ENCODE results near the gene S100A5.

The S100A5 gene

GRCh38 chr1:153553830-153554541 lies 13.3 kb upstream of the S100A5 start:
- peaks cover 13% of the 10 kb centered on the region for H3K27me3 ChIP-seq (ENCODE audit: control insufficient read depth, low read length)
- no peak overlapping the region for H3K27ac ChIP-seq (ENCODE audit: low read depth, low read length)
- H3F3A ChIP-seq (ENCODE audit: control insufficient read depth, insufficient read depth), result no peaks in the 10 kb centered on the region
- no peaks in the 10 kb centered on the region for H3K36me3 ChIP-seq (ENCODE audit: control insufficient read depth, low read length)
- H3K9me2 ChIP-seq (replicated peaks; ENCODE audit: control insufficient read depth, low read length), result no peaks in the 10 kb centered on the region
- H3K4me2 ChIP-seq (ENCODE audit: low read length), result no peak overlapping the region
- H3K4me1 ChIP-seq (ENCODE audit: control insufficient read depth, low read length), result no peaks in the 10 kb centered on the region
- TF ChIP-seq EZH2phosphoT487 (IDR thresholded peaks at IDR 0.05; ENCODE audit: borderline replicate concordance, low read length), result no peak
- TF ChIP-seq, protein P1, sequence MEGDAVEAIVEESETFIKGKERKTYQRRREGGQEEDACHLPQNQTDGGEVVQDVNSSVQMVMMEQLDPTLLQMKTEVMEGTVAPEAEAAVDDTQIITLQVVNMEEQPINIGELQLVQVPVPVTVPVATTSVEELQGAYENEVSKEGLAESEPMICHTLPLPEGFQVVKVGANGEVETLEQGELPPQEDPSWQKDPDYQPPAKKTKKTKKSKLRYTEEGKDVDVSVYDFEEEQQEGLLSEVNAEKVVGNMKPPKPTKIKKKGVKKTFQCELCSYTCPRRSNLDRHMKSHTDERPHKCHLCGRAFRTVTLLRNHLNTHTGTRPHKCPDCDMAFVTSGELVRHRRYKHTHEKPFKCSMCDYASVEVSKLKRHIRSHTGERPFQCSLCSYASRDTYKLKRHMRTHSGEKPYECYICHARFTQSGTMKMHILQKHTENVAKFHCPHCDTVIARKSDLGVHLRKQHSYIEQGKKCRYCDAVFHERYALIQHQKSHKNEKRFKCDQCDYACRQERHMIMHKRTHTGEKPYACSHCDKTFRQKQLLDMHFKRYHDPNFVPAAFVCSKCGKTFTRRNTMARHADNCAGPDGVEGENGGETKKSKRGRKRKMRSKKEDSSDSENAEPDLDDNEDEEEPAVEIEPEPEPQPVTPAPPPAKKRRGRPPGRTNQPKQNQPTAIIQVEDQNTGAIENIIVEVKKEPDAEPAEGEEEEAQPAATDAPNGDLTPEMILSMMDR (IDR thresholded peaks at IDR 0.05; ENCODE audit: low read depth, low read length, poor library complexity, severe bottlenecking), result no peak
- H3K9me3 ChIP-seq (ENCODE audit: control insufficient read depth, insufficient read depth, low read length), result no peaks in the 10 kb centered on the region
- H4K20me1 ChIP-seq (ENCODE audit: control insufficient read depth, insufficient read depth, low read depth, low read length), result no peaks in the 10 kb centered on the region
- no peaks in the 10 kb centered on the region for H3K79me2 ChIP-seq (ENCODE audit: control insufficient read depth, low read length)
- H3K4me3 ChIP-seq (ENCODE audit: low read length), result no peak overlapping the region

DNA sequence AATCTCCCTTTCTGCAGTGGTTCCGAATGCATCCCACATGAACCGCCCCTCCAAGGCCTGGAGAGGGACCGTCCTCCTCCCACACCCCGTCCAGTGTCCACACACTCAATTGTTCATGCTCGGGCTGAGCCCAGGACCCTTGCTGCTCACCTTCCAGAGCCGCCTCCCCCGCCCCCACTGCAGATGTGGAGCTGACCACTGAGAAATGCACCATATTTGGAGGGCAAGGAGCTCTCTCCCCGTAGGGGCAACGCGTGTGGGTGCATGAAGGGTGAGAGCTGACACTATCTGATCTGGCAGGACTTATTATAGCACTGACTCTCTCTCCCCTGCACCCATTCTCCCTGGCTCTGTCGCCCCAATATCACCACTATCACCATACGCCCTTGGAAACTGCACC lies 12.4 kb upstream of the S100A5 start:
- Histone ChIP-seq H3K36me3 (ENCODE audit: control insufficient read depth, low read length) (no peaks in the 10 kb centered on the region), H3K4me1 (ENCODE audit: control insufficient read depth, low read length) (no peaks in the 10 kb centered on the region), H3K27me3 (ENCODE audit: control insufficient read depth, low read length) (peaks cover 22% of the 10 kb centered on the region), H3K9me2 (replicated peaks; ENCODE audit: control insufficient read depth, low read length) (no peaks in the 10 kb centered on the region), H4K20me1 (ENCODE audit: control insufficient read depth, insufficient read depth, low read depth, low read length) (no peaks in the 10 kb centered on the region), H3K4me2 (ENCODE audit: low read length) (no peak overlapping the region), H3K4me3 (ENCODE audit: low read length) (no peak overlapping the region), H3K79me2 (ENCODE audit: control insufficient read depth, low read length) (no peaks in the 10 kb centered on the region), H3F3A (ENCODE audit: control insufficient read depth, insufficient read depth) (no peaks in the 10 kb centered on the region), H3K9me3 (ENCODE audit: control insufficient read depth, insufficient read depth, low read length) (no peaks in the 10 kb centered on the region), H3K27ac (ENCODE audit: low read depth, low read length) (no peak overlapping the region)
- TF ChIP-seq EZH2phosphoT487 (IDR thresholded peaks at IDR 0.05; ENCODE audit: borderline replicate concordance, low read length), result no peak
- TF ChIP-seq, protein P1 (IDR thresholded peaks at IDR 0.05; ENCODE audit: low read depth, low read length, poor library complexity, severe bottlenecking), result no peak

DNA sequence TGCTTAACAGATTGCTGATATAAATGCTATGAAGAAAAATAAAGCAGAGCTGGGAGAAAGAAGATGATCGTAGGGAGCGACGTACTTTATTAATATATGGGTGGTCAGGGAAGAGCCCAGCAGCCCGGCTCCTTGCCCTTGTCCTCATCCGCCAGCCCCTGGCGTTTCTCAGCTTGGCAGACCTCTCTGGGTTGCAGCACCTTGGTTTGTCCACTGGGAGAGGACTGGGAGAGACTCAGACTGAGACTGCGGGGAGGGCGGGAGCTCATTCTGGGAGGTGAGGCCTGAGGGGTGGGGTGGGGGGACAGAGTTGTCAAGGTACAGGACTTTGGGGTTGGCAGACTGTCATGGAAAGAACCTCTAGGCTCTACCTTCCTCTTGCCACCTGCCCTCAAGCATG lies 11.6 kb upstream of the S100A5 start:
- Histone ChIP-seq H3K9me2 (replicated peaks; ENCODE audit: control insufficient read depth, low read length) (no peaks in the 10 kb centered on the region), H3K27ac (ENCODE audit: low read depth, low read length) (no peak overlapping the region), H3K4me1 (ENCODE audit: control insufficient read depth, low read length) (no peaks in the 10 kb centered on the region), H3K4me3 (ENCODE audit: low read length) (no peak overlapping the region), H3K27me3 (ENCODE audit: control insufficient read depth, low read length) (peaks cover 29% of the 10 kb centered on the region), H3F3A (ENCODE audit: control insufficient read depth, insufficient read depth) (no peaks in the 10 kb centered on the region), H3K4me2 (ENCODE audit: low read length) (no peak overlapping the region), H3K36me3 (ENCODE audit: control insufficient read depth, low read length) (no peaks in the 10 kb centered on the region), H4K20me1 (ENCODE audit: control insufficient read depth, insufficient read depth, low read depth, low read length) (no peaks in the 10 kb centered on the region), H3K79me2 (ENCODE audit: control insufficient read depth, low read length) (no peaks in the 10 kb centered on the region), H3K9me3 (ENCODE audit: control insufficient read depth, insufficient read depth, low read length) (no peaks in the 10 kb centered on the region)
- TF ChIP-seq, protein P1 (IDR thresholded peaks at IDR 0.05; ENCODE audit: low read depth, low read length, poor library complexity, severe bottlenecking), result no peak
- TF ChIP-seq EZH2phosphoT487 (IDR thresholded peaks at IDR 0.05; ENCODE audit: borderline replicate concordance, low read length), result no peak

Data from DOHH2 (cell line).